ENCODE data around the gene SHOC2. TPM values are rescaled to one million over a fixed set of nuclear protein-coding genes. Genes with fewer than 3 reads are reported as not detected.

The SHOC2 gene
- total RNA-seq, 1 experiment from 2014 or later, result 59.8 TPM

DNA sequence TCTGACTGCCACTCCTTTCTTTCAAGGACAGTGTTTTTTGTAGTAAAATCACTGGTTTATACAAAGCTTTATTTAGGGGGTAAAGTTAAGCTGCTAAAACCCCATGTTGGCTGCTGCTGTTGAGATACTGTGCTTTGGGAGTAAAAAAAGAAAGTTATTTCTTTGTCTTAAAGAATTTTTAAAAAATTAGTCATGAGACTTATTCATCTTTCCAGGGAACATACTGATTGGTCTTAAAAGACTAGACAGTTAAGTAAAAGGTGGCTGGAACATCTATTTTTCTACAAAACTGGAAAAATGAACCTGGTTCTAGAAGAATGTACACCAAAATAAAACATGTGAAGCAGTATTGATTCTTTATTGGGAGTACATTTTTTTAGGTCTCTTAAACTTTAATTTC is 21.0 kb upstream of the SHOC2 start:
- intact Hi-C loops (cut with micrococcal nuclease), result no loop called here
- no peak overlapping the region for H3K4me3 Mint-ChIP-seq (ENCODE audit: unreplicated experiment)
- H3K9me3 Mint-ChIP-seq (ENCODE audit: unreplicated experiment), result no peaks in the 10 kb centered on the region
- no peak for DNase-seq (ENCODE audit: unreplicated experiment)
- H3K36me3 Mint-ChIP-seq (ENCODE audit: insufficient read depth, unreplicated experiment), result peaks cover 94% of the 10 kb centered on the region
- BruUV-seq (replicated peaks), result TSS peak; percentile 78
- peaks cover 29% of the 10 kb centered on the region for H3K4me1 Mint-ChIP-seq (ENCODE audit: insufficient read depth, unreplicated experiment)
- ChIA-PET CTCF (interaction anchor here (0.6 to 2.8 kb wide), 6 partner anchors 95 to 1688 kb away, joined by 3 to 18 read pairs (median 5); no protein-coding TSS in a partner anchor), POLR2A (interaction anchor here (0.5 to 3.7 kb wide), 7 partner anchors 11 to 328 kb away, joined by 3 to 17 read pairs (median 6); partner anchors contain the start of genes BBIP1 and SHOC2)
- H3K27me3 Mint-ChIP-seq (ENCODE audit: insufficient read depth, unreplicated experiment), result no peaks in the 10 kb centered on the region
- TF ChIP-seq, protein P1, sequence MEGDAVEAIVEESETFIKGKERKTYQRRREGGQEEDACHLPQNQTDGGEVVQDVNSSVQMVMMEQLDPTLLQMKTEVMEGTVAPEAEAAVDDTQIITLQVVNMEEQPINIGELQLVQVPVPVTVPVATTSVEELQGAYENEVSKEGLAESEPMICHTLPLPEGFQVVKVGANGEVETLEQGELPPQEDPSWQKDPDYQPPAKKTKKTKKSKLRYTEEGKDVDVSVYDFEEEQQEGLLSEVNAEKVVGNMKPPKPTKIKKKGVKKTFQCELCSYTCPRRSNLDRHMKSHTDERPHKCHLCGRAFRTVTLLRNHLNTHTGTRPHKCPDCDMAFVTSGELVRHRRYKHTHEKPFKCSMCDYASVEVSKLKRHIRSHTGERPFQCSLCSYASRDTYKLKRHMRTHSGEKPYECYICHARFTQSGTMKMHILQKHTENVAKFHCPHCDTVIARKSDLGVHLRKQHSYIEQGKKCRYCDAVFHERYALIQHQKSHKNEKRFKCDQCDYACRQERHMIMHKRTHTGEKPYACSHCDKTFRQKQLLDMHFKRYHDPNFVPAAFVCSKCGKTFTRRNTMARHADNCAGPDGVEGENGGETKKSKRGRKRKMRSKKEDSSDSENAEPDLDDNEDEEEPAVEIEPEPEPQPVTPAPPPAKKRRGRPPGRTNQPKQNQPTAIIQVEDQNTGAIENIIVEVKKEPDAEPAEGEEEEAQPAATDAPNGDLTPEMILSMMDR (IDR thresholded peaks at IDR 0.05; ENCODE audit: unreplicated experiment), result no peak
- H3K27ac Mint-ChIP-seq (ENCODE audit: low read depth, unreplicated experiment), result peak overlapping the region; percentile 16

DNA sequence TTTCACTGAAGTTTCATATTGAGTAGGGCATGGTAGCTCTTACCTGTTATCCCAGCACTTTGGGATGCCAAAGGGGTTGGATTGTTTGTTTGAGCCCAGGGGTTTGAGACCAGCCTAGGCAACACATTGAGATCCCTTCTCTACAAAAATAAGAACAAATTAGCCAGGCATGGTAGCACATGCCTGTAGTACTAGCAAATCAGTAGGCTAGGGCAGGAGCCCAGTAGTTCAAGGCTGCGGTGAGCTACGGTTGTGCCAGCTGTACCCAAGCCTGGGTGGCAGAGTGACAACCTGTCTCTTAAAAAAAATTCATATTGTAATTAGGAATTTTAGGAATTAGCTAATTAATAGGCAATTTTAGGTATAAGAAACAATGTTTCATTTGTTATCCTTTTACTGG is 18.4 kb upstream of the SHOC2 start:
- DNase-seq (ENCODE audit: unreplicated experiment), result no peak
- POLR2A ChIA-PET, result interaction anchor here (0.6 to 11.1 kb wide), 20 partner anchors 10 to 301 kb away, joined by 3 to 129 read pairs (median 4); partner anchors contain the start of genes BBIP1, PDCD4 and SHOC2
- BruUV-seq (replicated peaks), result no TSS peak
- TF ChIP-seq, protein P1 (IDR thresholded peaks at IDR 0.05; ENCODE audit: unreplicated experiment), result no peak
- Mint-ChIP-seq H3K9me3 (ENCODE audit: unreplicated experiment) (no peaks in the 10 kb centered on the region), H3K36me3 (ENCODE audit: insufficient read depth, unreplicated experiment) (peaks cover 91% of the 10 kb centered on the region), H3K4me3 (ENCODE audit: unreplicated experiment) (no peak overlapping the region), H3K27me3 (ENCODE audit: insufficient read depth, unreplicated experiment) (no peaks in the 10 kb centered on the region), H3K4me1 (ENCODE audit: insufficient read depth, unreplicated experiment) (peaks cover 30% of the 10 kb centered on the region), H3K27ac (ENCODE audit: low read depth, unreplicated experiment) (peak overlapping the region; percentile 4)
- intact Hi-C loops (cut with micrococcal nuclease), result no loop called here
- CTCF ChIA-PET, result interaction anchor here (0.9 to 1.6 kb wide), 5 partner anchors 8 to 229 kb away, joined by 3 to 6 read pairs (median 3); no protein-coding TSS in a partner anchor

DNA sequence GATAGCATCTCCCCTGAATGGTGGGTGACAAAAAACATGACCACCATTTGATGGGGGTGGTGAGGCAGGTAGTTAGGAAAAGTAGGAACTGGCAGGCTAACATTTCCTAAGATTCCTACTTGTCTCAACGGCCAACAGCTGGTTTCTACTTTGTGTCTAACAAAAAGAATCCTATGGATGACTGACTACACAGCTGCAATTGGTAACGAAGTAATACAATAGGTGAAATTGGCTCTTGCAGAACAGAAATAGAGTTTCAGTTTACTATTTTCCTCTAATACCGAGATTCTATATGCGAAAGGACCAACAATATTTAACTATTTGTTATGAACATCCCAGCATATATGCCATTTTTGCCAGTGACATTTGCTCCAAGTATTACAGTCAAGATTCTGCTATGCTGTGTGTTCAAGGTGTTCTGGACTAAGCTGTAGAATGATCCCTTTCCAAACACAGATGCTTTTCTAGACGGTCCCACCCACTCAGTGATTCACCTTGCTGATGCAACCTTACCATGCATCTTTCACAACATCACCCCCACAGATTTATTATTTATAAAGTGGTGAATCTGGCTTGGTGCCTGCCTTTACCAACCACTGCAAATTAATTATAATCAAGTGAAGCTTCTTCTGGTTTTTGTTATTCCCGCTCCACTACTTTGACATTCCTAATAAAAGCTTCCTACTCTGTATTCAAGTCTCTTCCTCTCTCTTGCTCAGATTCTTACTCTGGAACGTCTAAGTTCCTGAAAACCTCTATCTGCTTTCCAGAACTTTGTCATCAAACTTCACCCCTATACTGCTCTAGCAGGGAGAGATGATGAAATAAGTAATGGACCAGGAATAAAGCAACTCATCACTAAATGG is 17.2 kb upstream of the SHOC2 start:
- Mint-ChIP-seq H3K36me3 (ENCODE audit: insufficient read depth, unreplicated experiment) (peaks cover 89% of the 10 kb centered on the region), H3K27me3 (ENCODE audit: insufficient read depth, unreplicated experiment) (no peaks in the 10 kb centered on the region), H3K9me3 (ENCODE audit: unreplicated experiment) (no peaks in the 10 kb centered on the region), H3K27ac (ENCODE audit: low read depth, unreplicated experiment) (peak overlapping the region; percentile 4), H3K4me3 (ENCODE audit: unreplicated experiment) (peak overlapping the region; percentile 2), H3K4me1 (ENCODE audit: insufficient read depth, unreplicated experiment) (peaks cover 20% of the 10 kb centered on the region)
- peak; percentile 93 for DNase-seq (ENCODE audit: unreplicated experiment)
- intact Hi-C loops (cut with micrococcal nuclease), result loop anchor here (2.0 kb wide), 1 partner anchor 17 kb away; the partner anchor contains the start of genes BBIP1 and SHOC2
- BruUV-seq (replicated peaks), result TSS peak; percentile 79
- ChIA-PET POLR2A (interaction anchor here (0.5 to 11.1 kb wide), 32 partner anchors 8 to 466 kb away, joined by 3 to 129 read pairs (median 4); partner anchors contain the start of genes BBIP1, PDCD4 and SHOC2), CTCF (interaction anchor here (0.6 to 1.6 kb wide), 14 partner anchors 8 to 1239 kb away, joined by 3 to 6 read pairs (median 3); no protein-coding TSS in a partner anchor)
- TF ChIP-seq, protein P1 (IDR thresholded peaks at IDR 0.05; ENCODE audit: unreplicated experiment), result no peak
